Superior temporal gyrus (tissue), 1 donor: Measurements from ENCODE around the gene SNX17.
"Not testable (repeated sequence)": the region's sequence is repeated elsewhere in the genome, so short reads cannot be mapped to it uniquely, and the experiment has no call there.

Experiments
- DNase-seq: peaks from one replicate; pipeline ENCODE4 v3.0.0-alpha.2; 2016; ENCODE audit errors: extremely low spot score

The SNX17 gene, protein sequence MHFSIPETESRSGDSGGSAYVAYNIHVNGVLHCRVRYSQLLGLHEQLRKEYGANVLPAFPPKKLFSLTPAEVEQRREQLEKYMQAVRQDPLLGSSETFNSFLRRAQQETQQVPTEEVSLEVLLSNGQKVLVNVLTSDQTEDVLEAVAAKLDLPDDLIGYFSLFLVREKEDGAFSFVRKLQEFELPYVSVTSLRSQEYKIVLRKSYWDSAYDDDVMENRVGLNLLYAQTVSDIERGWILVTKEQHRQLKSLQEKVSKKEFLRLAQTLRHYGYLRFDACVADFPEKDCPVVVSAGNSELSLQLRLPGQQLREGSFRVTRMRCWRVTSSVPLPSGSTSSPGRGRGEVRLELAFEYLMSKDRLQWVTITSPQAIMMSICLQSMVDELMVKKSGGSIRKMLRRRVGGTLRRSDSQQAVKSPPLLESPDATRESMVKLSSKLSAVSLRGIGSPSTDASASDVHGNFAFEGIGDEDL

DNA sequence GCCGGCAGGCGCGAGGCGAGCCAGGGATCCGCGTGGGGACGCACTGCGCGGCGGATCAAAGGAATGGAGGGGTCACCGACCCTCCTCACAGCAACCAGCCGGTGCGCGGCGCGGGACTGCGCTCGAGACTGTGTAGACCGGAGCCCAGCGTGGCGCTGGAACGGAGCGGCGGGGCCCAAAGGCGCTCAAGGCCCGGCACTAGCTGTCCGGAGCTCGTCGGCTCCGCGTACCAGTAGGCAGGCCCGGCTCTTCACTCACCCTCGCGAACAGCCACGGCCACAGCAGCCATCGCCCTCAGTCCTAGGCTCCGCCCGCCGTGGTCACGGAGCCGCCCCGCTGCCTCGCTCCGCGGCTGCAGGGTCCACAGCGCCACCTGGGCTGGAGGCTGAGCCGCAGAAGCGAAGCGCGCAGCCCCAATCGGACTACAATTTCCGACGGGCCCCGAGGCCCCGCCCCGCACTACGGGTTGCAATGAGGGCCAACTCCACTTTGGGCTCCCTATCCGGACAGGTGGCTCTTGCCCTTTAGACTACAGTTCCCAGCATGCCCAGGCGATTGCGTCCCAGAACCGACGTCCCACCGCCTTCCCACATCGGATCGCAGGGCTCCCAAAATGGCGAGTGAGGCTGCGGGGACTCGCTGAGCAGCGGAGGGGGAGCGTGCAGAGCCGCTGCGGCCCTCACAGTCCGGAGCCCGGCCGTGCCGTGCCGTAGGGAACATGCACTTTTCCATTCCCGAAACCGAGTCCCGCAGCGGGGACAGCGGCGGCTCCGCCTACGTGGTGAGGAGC lies at the start of gene SNX17, which contains the start of gene EIF2B4:
SNX17 (plus strand) TSS at position 591 of the 790 bp plus-strand sequence; CDS start at position 719, 128 bp downstream.
EIF2B4 (minus strand) TSS at position 313 of the 790 bp plus-strand sequence; CDS start at position 289, 24 bp downstream.
- DNase-seq = peak; percentile 99

DNA sequence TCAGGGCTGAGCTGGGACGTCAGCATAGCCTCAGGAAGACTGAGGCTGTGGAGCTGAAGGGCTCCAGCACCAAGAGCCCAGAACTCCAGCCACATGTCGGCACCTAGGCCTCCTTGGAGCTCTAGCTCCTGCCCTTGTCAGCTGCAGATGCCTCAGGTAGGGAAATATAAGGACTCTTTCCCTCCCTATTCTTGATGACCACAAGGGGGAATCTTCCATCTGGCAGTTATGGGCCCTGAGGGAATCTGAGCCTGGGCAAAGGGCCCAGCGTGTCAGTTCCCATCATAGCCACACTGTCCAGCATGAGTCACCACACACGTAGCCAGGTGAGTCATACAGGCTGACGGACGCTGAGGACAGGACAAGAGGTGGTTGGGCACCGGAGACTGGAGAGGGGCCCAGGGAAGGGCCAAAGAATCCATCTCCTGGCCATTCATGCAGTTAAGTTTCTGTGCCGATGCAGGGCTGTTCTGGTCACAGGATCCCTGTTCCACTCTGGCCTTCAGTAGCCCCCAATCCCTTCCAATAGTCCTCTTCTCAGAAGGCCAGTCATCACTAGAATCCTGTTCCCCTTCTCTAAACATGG lies 49.4 kb upstream of the SNX17 start:
- no peak for DNase-seq

DNA sequence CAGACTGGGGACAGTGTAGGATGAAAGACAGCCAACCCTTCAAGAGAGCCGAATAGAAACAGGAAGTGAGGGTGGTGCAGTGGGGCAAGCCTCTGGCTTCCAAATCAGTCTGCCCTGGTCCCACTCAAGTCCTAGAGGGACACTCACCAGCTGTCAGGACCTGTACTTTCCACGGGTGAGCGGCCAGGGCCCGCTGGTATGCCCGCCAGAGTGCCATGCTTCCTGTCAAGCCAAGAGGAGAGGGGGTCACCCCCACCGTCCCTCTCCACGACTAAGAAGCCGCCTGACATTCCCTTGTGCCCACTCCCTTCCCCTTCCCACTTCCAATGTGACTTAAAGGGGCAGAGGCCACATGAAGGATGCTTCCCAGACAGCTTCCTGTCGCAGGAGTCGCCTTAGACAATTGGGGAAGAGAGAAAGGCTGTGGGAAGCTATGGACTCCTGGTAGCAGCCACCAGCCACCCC lies 48.1 kb upstream of the SNX17 start:
- DNase-seq = no peak

DNA sequence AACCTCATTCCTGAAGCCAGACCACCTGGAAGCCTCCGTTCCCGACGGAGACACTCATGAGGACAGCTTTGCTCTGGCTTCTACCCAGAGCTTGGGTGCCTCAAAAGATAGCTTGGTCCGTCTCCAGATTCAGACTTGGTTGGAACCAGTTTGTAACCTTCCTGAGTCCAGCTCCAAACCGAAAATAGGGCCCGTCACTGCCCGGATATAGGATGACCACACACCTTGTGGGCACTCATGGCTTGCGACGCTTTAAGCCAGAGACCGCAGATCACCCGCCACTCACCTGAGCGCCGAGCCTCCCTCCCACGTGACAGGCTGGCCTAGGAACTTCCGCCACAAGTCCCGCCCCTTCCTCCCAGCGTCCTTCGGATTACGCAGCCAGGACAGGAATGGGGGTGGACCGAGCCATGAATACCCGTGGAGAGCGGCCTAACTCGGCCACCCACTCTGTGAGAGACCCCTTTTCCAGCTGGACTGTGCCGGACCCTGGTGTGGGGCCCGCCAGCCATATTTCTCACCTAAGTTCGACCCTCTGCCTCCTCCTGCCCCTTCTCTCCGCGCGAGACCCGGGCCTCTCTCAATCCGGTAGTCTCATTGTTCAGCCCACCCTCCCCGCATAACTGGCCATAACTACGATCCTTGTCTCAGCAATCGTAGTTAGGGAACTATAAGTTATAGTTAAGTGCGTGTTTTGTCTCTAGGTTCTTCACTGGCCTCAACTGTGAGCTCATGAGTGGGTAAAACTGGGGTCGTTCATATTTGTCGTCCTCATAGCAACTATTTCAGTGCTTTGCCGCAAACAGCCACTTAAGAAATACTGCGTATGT lies 47.4 kb upstream of the SNX17 start, which contains the start of gene MPV17:
MPV17 (minus strand) TSS at position 332 of the 830 bp plus-strand sequence. CDS start 580 bp downstream, outside the sequence.
- DNase-seq = peak; percentile 96

DNA sequence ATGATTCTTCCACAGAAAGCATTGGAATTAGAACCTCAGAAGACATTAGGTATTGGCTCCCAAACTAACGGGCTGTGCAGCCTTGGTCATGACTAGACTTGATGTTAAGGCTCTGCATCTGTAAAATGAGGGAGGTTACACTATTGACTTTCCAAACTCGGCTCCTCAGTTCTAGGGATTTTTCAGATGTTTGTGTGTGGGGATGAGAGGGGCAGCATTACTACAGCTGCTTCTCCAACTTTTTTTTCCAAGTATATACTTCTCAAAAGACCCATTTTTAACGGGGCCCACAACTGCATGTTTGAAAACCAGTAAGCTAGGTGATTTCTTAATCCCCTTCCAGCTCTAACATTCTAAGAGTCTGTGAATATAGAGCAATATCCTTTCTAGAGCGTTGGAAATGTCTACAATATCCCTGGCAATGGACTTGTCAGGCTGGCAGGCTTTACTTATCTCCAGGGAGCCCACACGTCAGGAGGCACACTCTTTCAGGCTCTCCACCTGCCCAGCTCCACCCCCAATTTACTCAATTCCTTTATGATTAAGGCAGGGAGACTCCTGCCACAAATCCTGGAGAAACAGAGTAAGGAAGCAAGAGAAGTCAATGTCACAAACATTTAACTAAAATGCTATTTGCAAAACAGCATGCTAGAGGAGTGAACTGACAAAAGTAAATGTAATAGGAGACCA lies 46.7 kb upstream of the SNX17 start:
- DNase-seq = no peak

DNA sequence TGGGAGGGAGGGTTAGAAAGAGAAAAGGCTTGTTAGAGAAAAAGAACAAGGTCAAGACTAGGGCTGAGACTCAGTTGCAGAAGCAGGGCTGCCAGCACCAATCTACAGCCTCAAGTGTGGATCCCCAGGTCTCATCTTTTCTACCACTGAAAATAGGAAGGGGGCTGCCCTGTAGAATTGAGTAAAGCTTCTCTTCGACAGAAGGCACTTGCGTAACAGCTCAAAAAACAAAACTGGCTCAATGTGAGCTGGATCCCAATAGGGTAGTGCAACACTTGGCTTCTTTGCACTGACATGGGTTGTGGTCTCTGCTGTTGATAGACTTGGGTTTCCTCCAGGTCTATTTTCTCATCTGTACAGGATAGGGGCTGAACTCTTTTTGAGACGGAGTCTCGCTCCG lies 45.7 kb upstream of the SNX17 start:
- DNase-seq = no peak

DNA sequence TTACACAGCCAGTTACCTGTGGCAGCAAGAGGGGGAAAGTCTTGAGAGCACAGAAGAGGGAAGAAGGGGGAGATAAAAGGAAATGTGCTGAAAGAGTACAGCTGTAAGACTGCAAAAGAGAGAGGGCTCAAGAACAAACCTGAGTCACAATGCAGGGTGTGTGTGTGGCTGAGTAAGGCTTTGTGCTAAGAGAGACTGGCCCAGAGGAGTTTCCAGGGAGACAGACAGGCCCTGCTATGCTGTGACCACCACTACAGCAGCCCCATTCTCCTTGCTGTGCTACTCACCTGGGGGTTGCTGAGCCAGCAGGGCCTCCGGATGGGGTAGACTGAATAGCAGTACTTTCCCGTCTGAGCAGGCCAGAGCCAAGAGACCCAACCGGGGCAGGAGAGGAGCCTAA lies 35.1 kb upstream of the SNX17 start:
- DNase-seq = no peak

DNA sequence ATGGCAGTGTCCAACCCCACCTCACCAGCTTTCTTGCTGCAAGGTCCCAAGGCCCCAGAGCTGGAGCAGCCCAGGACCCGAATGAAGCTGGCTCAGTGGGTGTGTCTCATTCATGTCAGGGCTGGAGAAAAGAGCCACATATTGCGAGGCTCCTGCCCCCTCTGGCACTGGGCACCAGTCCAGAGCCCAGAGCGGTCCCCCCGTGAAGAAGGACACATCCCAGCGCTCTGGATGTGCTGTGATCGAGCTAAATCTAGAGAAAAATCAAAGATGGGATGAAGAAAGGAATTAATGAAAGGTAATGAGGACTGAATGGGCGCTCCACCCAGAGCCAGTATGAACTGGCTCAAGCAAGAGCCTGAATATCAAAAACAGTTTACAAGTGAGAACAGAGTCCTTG lies 34.2 kb upstream of the SNX17 start:
- no peak for DNase-seq

DNA sequence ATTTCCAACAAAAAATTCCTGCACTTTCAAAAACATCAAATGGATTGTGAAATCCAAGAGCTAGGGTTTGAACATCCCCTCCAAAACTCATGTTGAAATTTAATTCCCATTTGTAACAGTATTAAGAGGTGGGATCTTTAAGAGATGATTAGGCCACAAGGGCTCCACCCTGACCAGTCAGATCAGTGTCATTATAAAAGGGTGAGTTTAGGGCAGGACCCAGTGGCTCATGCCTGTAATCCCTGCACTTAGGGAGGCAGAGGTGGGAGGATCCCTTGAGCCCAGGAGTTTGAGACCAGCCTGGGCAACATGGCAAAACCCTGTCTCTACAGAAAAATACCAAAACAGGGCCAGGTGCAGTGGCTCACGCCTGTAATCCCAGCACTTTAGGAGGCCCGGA lies 22.8 kb upstream of the SNX17 start:
- no peak for DNase-seq

DNA sequence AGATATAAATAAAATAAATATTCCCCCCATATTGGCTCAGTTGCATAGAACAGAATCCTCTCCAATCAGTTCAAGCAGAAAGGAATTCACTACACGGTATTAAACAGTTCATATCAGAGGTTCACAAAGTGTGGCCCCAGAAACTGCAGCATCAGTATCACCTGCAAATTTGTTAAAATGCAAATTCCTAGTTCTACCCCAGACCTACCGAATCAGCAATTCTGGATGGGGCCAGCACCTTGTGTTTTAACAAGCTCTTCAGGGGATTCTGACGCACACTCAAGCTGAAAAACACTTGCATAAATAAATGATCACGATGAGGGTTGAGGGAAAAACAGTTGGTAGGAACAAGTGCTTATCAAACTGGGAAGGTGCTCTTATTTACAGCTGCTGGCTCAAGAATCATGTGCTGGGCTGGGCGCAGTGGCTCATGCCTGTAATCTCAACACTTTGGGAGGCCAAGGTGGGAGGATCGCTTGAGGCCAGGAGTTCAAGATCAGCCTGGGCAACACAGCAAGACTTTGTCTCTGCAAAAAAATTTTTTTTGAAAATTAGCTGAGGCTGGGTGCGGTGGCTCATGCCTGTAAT lies 20.2 kb upstream of the SNX17 start:
- no peak for DNase-seq

DNA sequence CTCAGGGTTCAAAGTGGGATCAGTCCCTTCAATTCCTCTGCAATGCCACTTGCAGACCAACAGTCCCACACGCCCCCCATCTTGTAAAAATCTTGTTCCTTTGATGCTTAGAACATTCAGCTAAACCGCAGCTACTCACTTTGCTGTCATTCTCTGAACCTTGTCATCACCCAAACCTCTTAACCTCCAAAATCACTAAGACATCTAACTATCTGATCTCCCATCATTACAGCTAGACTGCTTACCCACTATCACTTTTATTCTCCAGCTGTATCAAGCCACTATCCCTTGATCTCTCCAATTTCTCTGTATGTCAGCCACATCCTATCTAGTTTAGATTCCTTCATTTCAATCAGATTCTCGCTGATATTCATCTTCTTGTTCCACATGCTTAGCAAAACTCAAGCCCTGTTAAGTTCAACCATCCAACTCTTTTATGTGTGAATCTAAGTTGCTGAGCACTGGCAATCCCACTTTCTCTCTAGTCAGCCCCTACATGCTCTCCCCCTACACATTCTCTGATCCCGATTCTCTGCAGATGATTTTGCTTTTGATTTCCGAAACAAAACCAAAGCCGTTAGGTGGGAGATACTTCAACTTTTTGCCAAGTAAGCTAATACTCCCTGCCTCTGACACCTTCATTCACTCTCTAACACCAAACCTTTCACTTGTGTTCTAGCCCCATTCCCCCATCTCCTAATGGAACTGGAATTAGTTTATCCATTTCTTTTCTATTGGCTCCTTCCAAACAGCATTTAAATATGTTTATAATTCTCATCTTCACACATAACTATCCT lies 18.4 kb upstream of the SNX17 start:
- DNase-seq = no peak

DNA sequence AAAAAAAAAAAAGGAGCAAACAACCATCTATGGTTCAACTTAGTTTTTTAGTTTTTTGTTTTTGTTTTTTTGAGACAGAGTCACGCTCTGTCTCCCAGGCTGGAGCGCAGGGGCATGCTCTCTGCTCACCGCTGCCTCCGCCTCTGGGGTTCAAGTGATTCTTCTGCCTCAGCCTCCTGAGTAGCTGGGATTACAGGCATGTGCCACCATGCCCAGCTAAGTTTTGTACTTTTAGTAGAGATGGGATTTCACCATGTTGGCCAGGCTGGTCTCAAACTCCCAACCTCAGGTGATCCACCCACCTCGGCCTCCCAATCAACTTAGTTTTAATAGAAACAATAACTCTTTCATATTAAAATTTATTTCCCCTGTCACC lies 17.0 kb upstream of the SNX17 start:
- DNase-seq = not testable (repeated sequence)

DNA sequence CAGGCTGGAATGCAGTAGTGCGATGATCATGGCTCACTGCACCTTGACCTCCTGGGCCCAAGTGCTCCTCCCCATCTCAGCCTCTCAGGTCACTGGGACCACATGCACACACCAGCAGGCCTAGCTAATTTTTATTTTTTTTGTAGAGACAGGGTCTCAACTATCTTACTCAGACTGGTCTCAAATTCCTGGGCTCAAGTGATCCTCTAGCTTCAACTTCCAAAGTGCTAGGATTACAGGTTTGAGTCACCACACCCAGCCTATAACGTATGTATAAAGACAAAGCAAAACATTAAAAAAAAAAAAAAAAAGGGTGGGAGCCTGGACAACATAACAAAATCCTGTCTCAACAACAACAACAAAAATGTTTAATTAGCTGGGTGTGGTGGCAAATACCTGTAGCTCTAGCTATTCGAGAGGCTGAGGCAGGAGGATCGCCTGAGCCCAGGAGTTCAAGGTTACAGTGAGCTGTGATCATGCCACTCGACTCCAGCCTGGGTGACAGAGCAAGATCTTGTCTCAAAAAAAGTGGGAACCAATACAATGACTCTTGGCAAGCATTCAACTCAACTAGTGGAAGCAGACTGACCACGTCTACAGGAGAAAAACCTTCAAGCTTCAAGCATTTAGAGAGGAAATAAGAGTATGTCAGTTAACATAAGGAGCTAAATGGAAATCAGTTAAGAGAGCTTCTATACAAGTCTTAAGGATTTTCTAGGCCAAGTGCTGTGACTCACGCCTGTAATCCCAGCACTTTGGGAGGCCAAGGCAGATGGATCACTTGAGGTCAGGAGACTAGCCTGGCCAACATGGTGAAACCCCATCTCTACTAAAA lies 16.4 kb upstream of the SNX17 start:
- no peak for DNase-seq

DNA sequence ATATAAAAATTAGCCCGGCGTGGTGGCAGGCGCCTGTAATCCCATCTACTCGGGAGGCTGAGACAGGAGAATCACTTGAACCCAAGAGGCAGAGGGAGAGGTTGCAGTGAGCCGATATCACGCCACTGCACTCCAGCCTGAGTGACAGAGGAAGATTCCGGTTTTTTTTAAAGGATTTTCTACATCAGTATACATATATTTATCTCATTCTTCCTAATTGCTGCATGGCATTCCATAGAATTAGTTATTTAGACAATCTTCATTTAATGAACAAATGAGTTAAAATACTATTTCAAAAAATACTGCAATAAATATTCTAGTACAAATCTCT lies 15.9 kb upstream of the SNX17 start:
- DNase-seq = no peak

DNA sequence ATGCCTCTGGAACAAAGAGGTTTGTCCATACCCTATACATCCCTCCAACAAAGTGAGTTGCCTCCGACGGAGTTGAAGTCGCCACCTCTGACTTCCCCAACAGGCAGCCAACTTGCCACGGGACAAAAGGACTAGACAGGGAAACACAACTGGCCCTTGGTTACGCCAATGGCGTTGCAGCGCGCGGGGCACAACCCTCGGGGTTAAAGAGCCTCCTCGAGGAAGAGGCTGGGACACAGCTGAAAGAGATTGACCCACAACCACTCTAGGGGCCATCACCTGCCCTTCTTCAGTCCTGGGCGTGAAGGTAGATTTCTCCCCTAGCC lies 14.4 kb upstream of the SNX17 start:
- DNase-seq = peak; percentile 11

DNA sequence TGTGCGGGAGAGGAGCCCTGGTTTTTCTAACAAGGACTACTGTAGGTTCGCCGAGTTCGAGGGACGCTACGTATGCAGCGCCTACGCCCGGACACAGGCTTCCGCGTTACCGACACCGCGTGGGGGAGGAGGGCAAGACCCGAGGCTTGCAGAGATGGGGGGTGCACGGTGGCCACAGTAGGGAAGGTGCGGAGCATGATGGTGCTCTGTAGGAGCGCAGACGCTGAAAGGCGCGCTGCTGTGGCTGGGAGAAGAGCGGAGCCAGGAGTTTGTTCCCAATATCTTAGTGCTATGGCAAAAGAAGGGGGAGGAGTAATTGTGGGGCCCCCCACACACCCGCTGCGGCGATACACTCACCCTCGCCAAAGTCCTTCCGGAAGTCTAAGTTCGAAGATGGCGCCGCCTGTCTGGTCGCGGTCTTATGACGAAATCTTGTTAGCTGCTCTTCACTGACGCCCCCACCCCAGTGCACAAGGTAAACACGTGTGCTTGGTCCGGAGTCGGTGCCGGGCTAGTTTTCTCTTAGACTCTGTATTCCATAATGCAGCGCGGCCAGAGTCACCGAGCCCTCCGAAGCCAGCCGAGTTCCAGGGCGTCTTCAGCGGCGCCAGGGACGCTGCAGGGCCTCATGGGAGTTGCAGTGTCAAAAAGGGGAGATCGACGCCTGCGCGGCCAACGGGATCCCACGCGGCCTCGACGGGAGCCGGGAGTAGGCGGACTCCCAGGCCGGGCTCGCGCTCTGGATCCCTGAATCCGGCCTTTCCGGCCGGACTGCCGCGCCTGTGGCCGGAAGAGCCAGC lies 13.8 kb upstream of the SNX17 start, which contains the start of gene GTF3C2:
GTF3C2 (minus strand) TSS at position 383 of the 800 bp plus-strand sequence. CDS start 13,210 bp downstream, outside the sequence.
- DNase-seq = peak; percentile 99

DNA sequence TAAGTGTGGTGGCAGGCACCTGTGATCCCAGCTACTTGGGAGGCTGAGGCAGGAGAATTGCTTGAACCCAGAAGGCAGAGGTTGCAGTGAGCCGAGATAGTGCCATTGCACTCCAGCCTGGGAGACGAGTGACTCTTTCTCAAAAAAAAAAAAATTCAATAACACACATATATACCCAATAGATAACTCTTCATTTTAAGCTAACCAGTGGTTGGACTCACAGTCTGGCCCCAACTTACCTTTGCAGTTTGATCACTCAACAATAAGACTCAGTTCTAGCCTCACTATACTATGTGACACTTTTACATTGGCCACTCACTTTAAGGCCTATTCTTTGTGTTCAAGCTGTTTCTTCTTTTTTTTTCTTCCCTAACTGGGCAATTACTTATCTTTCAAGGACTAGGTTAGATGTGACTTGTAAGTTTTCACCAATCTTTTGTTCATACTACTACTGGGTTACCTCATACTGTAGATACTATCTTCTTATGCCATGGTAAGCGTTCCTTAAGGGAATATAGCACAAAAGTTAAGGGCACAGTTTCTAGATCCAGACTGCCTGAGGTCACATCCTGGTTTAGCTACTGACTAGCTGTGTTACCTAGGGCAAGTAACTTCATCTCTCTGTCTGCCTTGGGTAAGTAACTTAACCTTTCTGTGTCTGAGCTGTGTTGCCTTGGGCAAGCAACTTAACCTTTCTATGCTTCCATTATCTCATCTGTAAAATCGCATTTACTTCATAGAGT lies 7.6 kb upstream of the SNX17 start:
- no peak for DNase-seq
